H1 (cell line): ENCODE data around the gene ABHD12.

ENCODE experiments used
- CHD2 ChIP-seq: IDR thresholded peaks from 2 replicates; pipeline ENCODE4 v1.6.1; 2012; ENCODE audit warnings: low read length, improper control_type of control experiment
- HDAC2 ChIP-seq, 2 experiments: fragments of 300-600 bp in 1 of 2; sonication (generic) in 1 of 2; IDR thresholded peaks; 2 replicates each; pipeline ENCODE4 v1.6.1; 2011 to 2012; ENCODE audit warnings: low read depth in 2 of 2, low read length in 2 of 2, mild to moderate bottlenecking in 2 of 2, moderate library complexity in 2 of 2, borderline replicate concordance in 1 of 2, inconsistent platforms in 1 of 2
- POLR2A ChIP-seq, 2 experiments: IDR thresholded peaks; 1 replicate in 1 of 2; 2 replicates in 1 of 2; pipeline ENCODE4 v1.6.1; 2011; ENCODE audit warnings: low read depth in 2 of 2, low read length in 2 of 2, mild to moderate bottlenecking in 2 of 2; ENCODE audit errors: control extremely low read depth in 1 of 2

DNA sequence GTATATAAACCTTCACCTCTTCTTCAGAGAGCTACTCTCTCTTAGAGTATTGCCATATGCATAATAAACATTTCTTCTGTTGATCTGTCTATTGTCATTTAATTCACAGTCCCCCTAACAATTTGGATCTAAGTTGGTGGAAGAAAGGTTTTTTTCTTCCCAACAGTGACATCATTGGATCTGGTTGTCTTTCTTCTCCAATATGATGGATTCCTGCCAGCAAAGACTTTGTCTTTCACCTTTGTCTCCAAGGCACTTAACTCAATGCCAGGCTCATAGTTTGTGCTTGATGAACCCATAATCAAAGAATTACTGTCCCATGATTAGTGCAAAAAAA lies 39.6 kb downstream of the ABHD12 start:
- no peak for TF ChIP-seq CHD2
- no peak for TF ChIP-seq POLR2A (IDR thresholded peaks at IDR 0.05; ENCODE audit: control extremely low read depth in 1 of 2, low read depth in 2 of 2, low read length in 2 of 2)
- no peak for TF ChIP-seq HDAC2 (IDR thresholded peaks at IDR 0.05; ENCODE audit: borderline replicate concordance in 1 of 2, low read depth in 2 of 2, low read length in 2 of 2)
